NCI-H526 (cell line): ENCODE results near the gene PLK5.
"Not testable (repeated sequence)": the region's sequence is repeated elsewhere in the genome, so short reads cannot be mapped to it uniquely, and the experiment has no call there.

ENCODE experiments used
- DNase-seq, 2 experiments: peaks; one replicate each; lab custom pipeline; 2025; lab: John Stamatoyannopoulos, UW

Gene PLK5

GRCh38 chr19:1507763-1508506, 15.9 kb upstream of the PLK5 start:
- DNase-seq: peak; percentile 88 to 97

- no peak for DNase-seq
Measured at GRCh38 chr19:1508507-1508856, 15.4 kb upstream of the PLK5 start.

DNA sequence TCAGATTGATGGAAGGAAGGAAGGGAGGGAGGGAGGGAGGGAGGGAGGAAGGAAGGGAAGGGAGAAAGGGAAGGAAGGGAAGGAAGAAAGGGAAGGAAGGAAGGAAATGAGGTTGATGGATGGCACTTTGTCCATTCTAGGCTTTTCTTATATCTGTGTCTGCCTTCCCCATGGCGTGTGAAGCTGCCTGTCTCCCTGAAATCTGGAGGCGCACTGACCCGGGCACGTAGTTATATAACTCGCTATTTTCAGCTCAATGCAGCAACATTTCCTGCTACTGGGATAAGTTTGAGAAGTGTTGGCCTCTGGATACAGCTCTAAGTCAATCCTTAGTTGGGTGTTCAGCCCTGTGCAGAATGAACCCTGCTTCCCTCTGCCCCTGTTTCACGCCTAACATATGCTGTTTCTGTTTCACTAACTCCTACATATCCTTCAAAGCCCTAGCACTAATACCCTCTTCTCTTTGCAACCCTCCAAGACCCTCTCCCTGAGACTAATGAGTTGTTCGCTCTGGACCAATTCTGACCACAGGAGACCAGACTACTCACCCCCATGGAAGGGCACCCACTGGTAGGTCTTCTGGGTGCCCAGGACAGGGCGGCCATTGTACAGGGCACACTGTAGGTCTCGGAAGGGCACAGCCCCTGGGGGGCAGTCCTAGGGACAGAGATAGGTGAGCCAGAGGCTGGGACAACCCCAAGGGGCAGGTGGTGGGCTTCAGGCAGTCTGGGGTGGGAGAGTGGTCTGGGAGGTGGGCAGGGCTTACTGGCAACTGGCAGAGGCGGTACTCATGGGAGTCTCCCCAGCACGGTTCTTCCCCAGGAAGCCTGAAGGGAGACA, 14.1 kb upstream of the PLK5 start:
- no peak for DNase-seq

GRCh38 chr19:1510442-1510806, 13.5 kb upstream of the PLK5 start:
- no peak for DNase-seq

DNA sequence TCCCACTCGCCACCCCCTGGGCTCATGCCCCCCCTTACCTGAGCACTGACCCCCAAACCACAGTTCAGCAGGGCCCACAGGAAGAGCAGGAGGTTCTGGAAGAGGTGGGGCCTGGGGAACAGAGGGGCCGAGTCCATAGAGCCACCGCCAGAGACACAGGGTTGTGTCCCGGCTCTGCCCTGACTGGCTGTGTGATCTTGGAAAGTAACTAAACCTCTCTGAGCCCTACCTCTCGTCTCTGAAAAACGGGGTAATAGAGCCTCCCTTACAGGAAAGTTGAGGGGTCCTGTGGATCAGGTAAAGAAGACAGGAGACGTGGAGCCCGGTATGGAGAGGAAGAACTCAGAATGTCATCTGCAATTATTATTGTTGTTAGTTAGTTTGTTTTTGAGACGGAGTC, 13.1 kb upstream of the PLK5 start:
- DNase-seq: no peak

GRCh38 chr19:1511318-1512317, 12.3 kb upstream of the PLK5 start:
- DNase-seq: no peak

DNA sequence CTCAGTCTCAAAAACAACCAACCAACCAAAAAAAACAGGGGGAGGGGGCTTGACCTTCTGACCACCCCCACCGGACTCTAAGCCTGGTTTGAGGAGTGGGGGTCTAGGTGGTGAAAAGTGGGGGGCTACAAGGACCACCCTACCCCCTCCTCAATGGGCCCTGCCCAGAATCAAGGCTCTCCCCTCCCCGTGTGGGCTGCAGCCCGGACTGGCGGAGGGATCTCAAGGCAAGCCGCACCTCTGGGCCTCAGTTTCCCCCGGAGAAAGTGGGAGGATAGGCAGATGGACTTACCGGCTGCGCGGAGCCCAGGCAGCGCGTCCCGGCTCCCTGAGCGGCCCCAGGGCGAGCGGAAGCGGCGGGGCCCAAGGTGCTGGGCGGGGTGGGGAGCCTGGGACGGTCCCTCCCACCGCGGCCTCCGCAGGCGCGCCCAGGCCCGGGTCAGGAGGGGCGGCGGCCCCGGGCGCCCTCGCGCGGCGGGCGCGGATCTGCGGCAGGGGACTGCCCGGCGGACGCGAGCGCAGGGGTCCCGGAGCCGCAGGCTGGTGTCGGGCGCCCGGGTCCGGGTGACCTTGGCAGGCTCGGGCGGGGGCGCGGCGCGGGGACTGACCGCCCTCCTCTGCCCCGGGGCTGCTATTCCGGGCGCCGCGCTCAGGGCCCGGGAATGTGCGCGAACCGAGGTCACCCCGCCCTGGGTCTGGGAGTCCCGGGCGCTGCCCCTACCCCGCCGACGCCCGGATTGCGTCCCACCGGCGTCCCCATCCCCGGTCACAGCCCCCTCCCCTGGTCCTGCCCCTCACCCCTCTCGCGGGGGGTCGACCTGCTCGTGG, 11.0 kb upstream of the PLK5 start, which contains the start of gene ADAMTSL5:
TSS of gene ADAMTSL5 (minus strand) at position 349 of the 828 bp plus-strand sequence. CDS start 2,076 bp downstream, outside the sequence.
- DNase-seq: peak in 1 of 2 experiments; percentile 45

DNA sequence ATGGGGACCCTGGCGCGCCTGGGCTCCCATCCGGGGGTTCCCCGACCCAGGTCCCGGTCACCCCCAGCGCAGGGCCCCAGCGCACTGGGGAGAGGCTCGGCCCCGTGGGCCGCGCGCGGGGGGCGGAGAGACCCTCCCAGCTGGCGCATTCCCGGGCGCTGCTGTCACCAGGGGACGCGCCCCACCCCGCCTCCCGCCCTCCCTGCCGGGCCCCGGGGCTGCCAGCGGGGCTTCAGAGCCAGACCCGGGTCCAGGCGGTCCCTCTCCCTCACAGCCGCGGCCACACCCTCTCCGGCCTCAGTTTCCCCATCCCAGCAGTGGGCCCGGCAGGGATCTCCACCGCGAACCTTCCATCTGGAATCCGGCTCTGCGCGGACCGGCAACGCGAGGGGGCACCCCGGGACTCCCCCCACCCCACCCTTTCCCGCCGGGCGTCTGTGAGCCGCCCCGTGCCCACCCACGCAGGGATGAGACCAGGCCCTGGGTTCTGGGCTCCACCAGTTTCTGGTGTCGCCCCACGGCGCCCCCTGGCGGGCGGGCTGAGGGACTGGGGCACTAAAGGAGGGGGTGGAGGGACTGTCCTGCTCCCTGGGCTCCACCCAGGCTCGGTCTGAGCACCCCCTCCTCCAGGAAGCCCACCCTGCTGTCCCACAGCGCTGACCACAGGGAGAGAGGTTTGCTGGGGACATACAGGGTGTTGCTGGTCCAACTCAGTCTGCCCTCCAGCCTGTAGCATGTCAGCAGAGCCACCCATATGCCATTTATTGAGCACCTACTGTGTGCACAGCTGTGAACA, 10.2 kb upstream of the PLK5 start:
- no peak for DNase-seq

- no peak for DNase-seq
Measured at GRCh38 chr19:1514295-1514661, 9.6 kb upstream of the PLK5 start.

GRCh38 chr19:1514986-1515721, 8.7 kb upstream of the PLK5 start:
- DNase-seq: no peak

DNA sequence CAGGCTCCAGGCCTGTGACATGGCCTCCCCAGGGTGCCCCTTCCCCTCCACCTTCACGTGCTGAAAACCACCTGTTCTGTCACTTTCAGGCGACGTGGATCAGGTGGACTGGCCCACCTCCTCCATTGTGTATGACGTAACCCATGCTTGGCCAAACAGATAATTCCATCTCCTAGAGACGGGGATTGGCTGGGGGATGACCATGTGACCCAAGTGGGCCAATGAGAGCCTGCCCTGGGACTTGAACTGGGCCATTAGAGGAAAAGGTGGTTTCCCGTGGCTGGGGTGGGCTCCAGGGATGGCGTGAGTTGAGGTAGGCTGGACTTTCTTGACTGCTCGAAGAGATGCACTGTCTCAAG, 7.5 kb upstream of the PLK5 start:
- DNase-seq: peak; percentile 9 to 41

- DNase-seq: no peak
Measured at GRCh38 chr19:1518471-1518870, 5.4 kb upstream of the PLK5 start.

GRCh38 chr19:1519802-1520201, 4.1 kb upstream of the PLK5 start:
- not testable (repeated sequence) for DNase-seq

DNA sequence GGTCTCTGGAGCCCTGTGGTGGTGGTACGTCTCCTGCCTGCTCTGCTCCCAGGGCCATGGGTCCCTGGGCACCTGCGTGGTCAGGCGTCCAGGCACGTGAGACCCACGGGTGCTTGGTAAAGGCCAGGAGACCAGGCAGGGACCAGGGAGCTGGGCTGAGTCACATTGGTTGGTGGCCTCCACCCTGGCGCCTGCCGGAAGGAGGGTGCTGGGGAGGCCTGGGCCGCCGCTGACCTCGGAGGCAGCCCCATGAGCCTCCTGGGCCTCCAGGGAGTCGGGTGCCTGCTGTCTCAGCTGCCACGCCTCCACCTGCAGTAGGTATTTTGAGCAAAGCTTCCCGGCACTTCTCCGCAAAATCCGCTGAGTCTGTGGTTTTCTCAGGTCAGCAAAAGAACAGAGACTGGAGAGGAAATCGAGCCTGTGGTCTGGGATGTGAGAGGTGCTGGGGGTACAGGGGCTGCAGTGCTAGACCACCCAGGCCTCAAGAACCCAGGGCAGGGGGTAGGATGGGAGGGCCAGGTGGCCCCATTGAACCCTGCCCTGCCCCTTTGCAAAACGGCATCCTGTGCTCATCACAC, 3.6 kb upstream of the PLK5 start:
- no peak for DNase-seq

GRCh38 chr19:1521636-1522035, 2.2 kb upstream of the PLK5 start:
- DNase-seq: no peak

DNA sequence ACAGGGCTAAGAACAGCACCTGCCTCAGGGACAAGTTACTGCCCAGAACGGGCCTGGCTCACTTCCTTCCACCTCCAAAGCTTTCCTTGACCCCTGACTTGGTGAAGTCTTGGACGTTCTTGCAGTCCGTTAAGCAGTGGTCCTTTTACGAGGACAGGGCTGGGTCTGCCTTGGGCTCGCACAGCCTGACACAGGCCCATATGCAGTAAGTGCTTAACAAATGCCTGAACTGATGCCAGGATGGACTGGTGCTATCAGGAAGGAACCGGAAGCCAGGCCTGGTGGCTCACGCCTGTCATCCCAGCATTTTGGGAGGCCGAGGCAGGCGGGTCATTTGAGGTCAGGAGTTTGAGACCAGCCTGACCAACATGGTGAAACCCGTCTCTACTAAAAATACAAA, 1.8 kb upstream of the PLK5 start:
- no peak for DNase-seq

- no peak for DNase-seq
Measured at GRCh38 chr19:1522838-1523237, 1.0 kb upstream of the PLK5 start.

- no peak for DNase-seq
Measured at GRCh38 chr19:1524287-1524971, 552 bp downstream of the PLK5 start.

GRCh38 chr19:1524972-1525325, 1.1 kb downstream of the PLK5 start:
- DNase-seq: no peak
